ENCODE measurements around the gene KEAP1.

Gene KEAP1

DNA sequence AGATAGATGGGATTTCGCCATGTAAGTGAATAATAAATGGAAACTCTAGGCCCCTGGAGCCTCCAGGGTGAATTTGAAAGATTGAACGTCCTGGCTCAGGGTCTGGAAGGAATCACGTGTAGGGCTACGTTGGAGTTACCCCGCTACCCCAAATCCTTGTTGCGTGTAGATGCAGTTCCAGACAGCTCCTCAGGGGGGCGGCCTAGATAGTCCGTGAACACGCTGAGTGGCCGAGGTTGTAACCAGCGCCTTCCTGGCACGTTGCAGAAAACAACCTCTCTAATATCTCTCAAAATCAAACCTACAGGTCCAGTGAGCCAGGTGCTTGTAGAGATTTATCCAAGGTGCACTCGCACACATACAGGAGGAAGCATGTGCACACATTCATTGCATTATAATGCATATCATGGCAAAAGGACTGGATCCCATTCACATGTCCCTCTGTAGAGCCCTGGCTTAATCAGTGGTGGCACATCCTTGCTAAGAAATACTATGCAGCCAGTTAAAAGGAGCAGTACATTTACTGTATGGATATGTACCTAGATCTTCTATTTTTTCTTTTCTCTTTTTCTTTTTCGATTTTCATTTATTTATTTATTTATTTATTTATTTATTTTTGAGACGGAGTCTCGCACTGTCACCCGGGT is 2.5 kb upstream of the KEAP1 start:
- TF ChIP-seq, protein P1, sequence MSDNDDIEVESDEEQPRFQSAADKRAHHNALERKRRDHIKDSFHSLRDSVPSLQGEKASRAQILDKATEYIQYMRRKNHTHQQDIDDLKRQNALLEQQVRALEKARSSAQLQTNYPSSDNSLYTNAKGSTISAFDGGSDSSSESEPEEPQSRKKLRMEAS (IDR thresholded peaks at IDR 0.05; ENCODE audit: low read depth, low read length): peak; percentile 95
- TF ChIP-seq MYC (IDR thresholded peaks at IDR 0.05; ENCODE audit: low read depth, low read length) (peak; percentile 97), POLR2A (IDR thresholded peaks at IDR 0.05; ENCODE audit: extremely low read depth, insufficient read length) (no peak), CTCF (IDR thresholded peaks at IDR 0.05; ENCODE audit: low read depth, low read length) (peak; percentile 100)
- DNase-seq (ENCODE audit: low read depth): peak; percentile 94
- H3K4me3 ChIP-seq (ENCODE audit: low read depth, low read length): no peak overlapping the region

DNA sequence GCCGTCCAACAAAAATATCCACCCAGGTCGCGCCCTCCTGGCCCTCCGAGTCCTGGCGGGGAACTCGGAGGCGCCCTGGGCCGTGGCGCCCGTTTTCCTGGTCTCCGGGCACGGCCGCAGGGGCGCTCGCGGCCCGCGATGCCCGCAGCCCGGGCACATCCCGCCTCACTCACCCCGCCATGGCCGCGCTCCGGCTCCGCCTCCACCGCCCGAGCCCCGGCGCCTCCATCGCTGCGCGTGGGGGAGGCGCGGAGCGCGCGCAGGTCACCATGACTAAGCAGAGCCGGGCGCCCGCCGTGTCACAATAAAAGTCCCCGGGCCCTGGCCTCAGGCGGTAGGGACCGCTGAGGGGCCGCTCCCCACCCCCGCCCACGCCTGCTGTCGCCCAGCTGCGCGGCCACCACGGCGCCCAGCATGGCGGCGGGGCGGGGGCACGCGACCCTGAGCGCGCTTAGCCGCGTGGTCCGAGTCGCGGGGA is 593 bp downstream of the KEAP1 start:
- TF ChIP-seq MYC (IDR thresholded peaks at IDR 0.05; ENCODE audit: low read depth, low read length) (peak; percentile 100), POLR2A (IDR thresholded peaks at IDR 0.05; ENCODE audit: extremely low read depth, insufficient read length) (peak; percentile 98), CTCF (IDR thresholded peaks at IDR 0.05; ENCODE audit: low read depth, low read length) (no peak)
- TF ChIP-seq, protein P1 (IDR thresholded peaks at IDR 0.05; ENCODE audit: low read depth, low read length): peak; percentile 95
- peak overlapping the region; percentile 95 for H3K4me3 ChIP-seq (ENCODE audit: low read depth, low read length)

DNA sequence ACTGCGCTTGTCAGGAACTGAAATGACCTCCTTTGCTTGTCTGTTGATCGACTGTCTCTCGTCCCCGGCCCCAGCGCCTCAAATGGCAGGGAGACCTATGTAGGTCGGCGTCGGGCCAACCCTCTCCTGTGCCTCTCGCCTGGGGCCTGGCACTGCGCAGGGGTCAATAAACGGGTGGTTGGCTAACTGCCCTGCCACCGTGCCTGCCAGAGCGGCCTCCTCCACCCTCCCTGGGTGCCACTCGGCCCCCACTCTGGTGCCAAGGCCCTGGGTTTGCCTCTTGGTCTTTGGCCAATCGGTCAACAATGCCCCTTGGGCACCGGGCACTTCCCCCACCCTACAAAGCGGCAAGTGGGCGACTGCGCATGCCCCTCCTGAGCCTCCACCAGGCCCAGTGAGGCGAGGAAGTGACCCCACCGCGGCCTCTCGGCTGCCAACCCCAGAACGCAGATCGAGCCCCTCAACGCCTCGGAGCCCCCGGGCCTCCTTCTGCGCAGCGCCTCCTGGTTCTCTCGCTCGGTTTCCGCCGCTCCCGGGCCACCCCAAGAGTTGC is 1.1 kb downstream of the KEAP1 start:
- peak overlapping the region; percentile 95 for H3K4me3 ChIP-seq (ENCODE audit: low read depth, low read length)
- peak; percentile 86 for DNase-seq (ENCODE audit: low read depth)
- TF ChIP-seq POLR2A (IDR thresholded peaks at IDR 0.05; ENCODE audit: extremely low read depth, insufficient read length): peak; percentile 64
- TF ChIP-seq, protein P1 (IDR thresholded peaks at IDR 0.05; ENCODE audit: low read depth, low read length): peak; percentile 35; the same call in 1 of the 2 replicates
- peak; percentile 2 for TF ChIP-seq CTCF (IDR thresholded peaks at IDR 0.05; ENCODE audit: low read depth, low read length)
- no peak for TF ChIP-seq MYC (IDR thresholded peaks at IDR 0.05; ENCODE audit: low read depth, low read length)

More for the DNA sequence above, 593 bp downstream of the KEAP1 start:
- peak; percentile 100 for DNase-seq (ENCODE audit: low read depth)

- peak overlapping the region; percentile 0 for H3K4me3 ChIP-seq (ENCODE audit: low read depth, low read length)
- TF ChIP-seq CTCF (IDR thresholded peaks at IDR 0.05; ENCODE audit: low read depth, low read length) (no peak), MYC (IDR thresholded peaks at IDR 0.05; ENCODE audit: low read depth, low read length) (no peak), POLR2A (IDR thresholded peaks at IDR 0.05; ENCODE audit: extremely low read depth, insufficient read length) (no peak)
- TF ChIP-seq, protein P1 (IDR thresholded peaks at IDR 0.05; ENCODE audit: low read depth, low read length): no peak
- no peak for DNase-seq (ENCODE audit: low read depth)
Measured at GRCh38 chr19:10500247-10500592, 2.9 kb downstream of the KEAP1 start.

DNA sequence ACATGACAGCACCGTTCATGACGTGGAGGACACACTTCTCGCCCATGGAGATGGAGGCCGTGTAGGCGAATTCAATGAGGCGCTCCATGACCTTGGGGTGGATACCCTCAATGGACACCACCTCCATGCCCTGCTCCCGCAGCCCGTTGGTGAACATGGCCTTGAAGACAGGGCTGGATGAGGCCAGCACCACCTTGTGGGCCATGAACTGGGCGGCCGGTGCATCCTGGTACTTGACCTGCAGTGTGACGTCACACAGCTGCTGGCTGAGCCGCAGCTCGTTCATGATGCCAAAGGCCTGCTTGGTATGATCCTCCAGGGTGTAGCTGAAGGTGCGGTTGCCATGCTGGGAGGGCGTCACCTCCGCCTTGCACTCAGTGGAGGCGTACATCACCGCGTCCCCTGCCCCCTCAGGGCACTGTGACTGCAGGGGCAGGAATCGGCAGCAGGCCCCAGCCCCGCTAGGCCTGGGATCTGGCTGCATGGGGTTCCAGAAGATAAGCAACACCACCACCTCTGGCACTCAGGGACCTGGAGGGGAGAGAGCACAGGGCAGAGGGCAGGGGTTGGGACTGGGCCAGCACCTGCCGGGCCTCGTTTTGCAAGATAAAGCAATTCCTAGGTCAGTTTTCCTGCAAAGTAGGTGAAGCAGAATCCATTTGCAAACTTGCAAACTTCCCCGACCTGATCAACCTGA is 3.5 kb downstream of the KEAP1 start:
- no peak for TF ChIP-seq MYC (IDR thresholded peaks at IDR 0.05; ENCODE audit: low read depth, low read length)
- TF ChIP-seq POLR2A (IDR thresholded peaks at IDR 0.05; ENCODE audit: extremely low read depth, insufficient read length): no peak
- no peak for DNase-seq (ENCODE audit: low read depth)
- peak overlapping the region; percentile 0 for H3K4me3 ChIP-seq (ENCODE audit: low read depth, low read length)

DNA sequence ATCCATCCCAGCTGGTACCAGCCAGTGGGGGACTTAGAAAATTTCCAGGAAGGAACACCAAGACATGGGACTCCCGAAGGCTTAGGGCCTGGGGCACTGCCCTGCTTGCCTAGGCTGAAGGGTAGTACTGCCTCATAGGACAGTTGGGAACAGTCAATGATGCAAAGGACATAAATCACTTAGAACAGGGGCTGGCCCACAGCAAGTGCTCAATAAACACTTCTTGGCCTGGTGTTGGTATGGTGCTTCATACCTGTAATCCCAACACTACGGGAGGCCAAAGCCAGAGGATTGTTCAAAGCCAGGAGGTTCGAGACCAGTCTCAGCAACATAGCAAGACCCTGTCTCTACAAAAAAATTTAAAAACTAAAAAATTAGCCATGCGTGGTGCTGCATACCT is 5.8 kb downstream of the KEAP1 start:
- H3K4me3 ChIP-seq (ENCODE audit: low read depth, low read length): no peak overlapping the region
- TF ChIP-seq, protein P1 (IDR thresholded peaks at IDR 0.05; ENCODE audit: low read depth, low read length): no peak
- no peak for TF ChIP-seq CTCF (IDR thresholded peaks at IDR 0.05; ENCODE audit: low read depth, low read length)
- TF ChIP-seq POLR2A (IDR thresholded peaks at IDR 0.05; ENCODE audit: extremely low read depth, insufficient read length): no peak
- no peak for TF ChIP-seq MYC (IDR thresholded peaks at IDR 0.05; ENCODE audit: low read depth, low read length)
- no peak for DNase-seq (ENCODE audit: low read depth)

Data from NB4 (cell line).